ENCODE data around the gene ELF5. TPM values are rescaled to one million over a fixed set of nuclear protein-coding genes. Genes with fewer than 3 reads are reported as not detected.

The ELF5 gene
- total RNA-seq, 2 donors from 2014 or later, result not detected

- no peak for DNase-seq (ENCODE audit: low spot score)
- TF ChIP-seq CTCF (IDR thresholded peaks at IDR 0.05), result no peak
- no peaks in the 10 kb centered on the region for H3K27me3 ChIP-seq
These were observed 10.6 kb downstream of the ELF5 start for GRCh38 chr11:34502949-34503348.

GRCh38 chr11:34501949-34502348 lies 11.6 kb downstream of the ELF5 start:
- Histone ChIP-seq H3K9me3 (no peaks in the 10 kb centered on the region), H3K4me3 (no peak overlapping the region), H3K27me3 (no peaks in the 10 kb centered on the region), H3K4me1 (peaks cover 0 to 3% of the 10 kb centered on the region in 2 donors), H3K36me3 (no peaks in the 10 kb centered on the region), H3K27ac (no peak overlapping the region)
- TF ChIP-seq CTCF (IDR thresholded peaks at IDR 0.05), result no peak
- no peak for DNase-seq (ENCODE audit: low spot score)

More at GRCh38 chr11:34502949-34503348, 10.6 kb downstream of the ELF5 start:
- Histone ChIP-seq H3K9me3 (no peaks in the 10 kb centered on the region), H3K27ac (no peak overlapping the region), H3K36me3 (no peaks in the 10 kb centered on the region), H3K4me1 (peaks cover 0 to 3% of the 10 kb centered on the region in 2 donors), H3K4me3 (no peak overlapping the region)

- Histone ChIP-seq H3K27me3 (no peaks in the 10 kb centered on the region), H3K4me1 (peaks cover 0 to 3% of the 10 kb centered on the region in 2 donors), H3K36me3 (no peaks in the 10 kb centered on the region), H3K4me3 (no peak overlapping the region), H3K9me3 (no peaks in the 10 kb centered on the region), H3K27ac (no peak overlapping the region)
- TF ChIP-seq CTCF (IDR thresholded peaks at IDR 0.05), result no peak
- DNase-seq (ENCODE audit: low spot score), result no peak
These were observed 12.1 kb downstream of the ELF5 start for GRCh38 chr11:34501500-34501899.

GRCh38 chr11:34499719-34500500 lies 13.7 kb downstream of the ELF5 start:
- DNase-seq (ENCODE audit: low spot score), result no peak
- no peaks in the 10 kb centered on the region for H3K27me3 ChIP-seq
- H3K9me3 ChIP-seq, result no peaks in the 10 kb centered on the region
- no peak overlapping the region for H3K4me3 ChIP-seq
- H3K36me3 ChIP-seq, result no peaks in the 10 kb centered on the region
- H3K27ac ChIP-seq, result no peak overlapping the region
- peaks cover 0 to 3% of the 10 kb centered on the region in 2 donors for H3K4me1 ChIP-seq
- no peak for TF ChIP-seq CTCF (IDR thresholded peaks at IDR 0.05)

- Histone ChIP-seq H3K4me1 (no peaks in the 10 kb centered on the region), H3K9me3 (no peaks in the 10 kb centered on the region), H3K27ac (no peak overlapping the region), H3K27me3 (no peaks in the 10 kb centered on the region), H3K36me3 (no peaks in the 10 kb centered on the region), H3K4me3 (no peak overlapping the region)
- DNase-seq (ENCODE audit: low spot score), result no peak
- no peak for TF ChIP-seq CTCF (IDR thresholded peaks at IDR 0.05)
These were observed 17.7 kb downstream of the ELF5 start for GRCh38 chr11:34495724-34496377.
